ENCODE results near the gene ADGRG6.
A peak's percentile ranks its signal among the peaks of the same experiment; 100 is the strongest.

ADGRG6 gene

GRCh38 chr6:142367061-142367460 lies 65.3 kb downstream of the ADGRG6 start:
- no peak overlapping the region for H3K4me3 ChIP-seq (ENCODE audit: control insufficient read depth, low read depth, low read length)

GRCh38 chr6:142367501-142368018 lies 65.8 kb downstream of the ADGRG6 start:
- no peak for DNase-seq (ENCODE audit: low read depth)
- TF ChIP-seq, protein P1, sequence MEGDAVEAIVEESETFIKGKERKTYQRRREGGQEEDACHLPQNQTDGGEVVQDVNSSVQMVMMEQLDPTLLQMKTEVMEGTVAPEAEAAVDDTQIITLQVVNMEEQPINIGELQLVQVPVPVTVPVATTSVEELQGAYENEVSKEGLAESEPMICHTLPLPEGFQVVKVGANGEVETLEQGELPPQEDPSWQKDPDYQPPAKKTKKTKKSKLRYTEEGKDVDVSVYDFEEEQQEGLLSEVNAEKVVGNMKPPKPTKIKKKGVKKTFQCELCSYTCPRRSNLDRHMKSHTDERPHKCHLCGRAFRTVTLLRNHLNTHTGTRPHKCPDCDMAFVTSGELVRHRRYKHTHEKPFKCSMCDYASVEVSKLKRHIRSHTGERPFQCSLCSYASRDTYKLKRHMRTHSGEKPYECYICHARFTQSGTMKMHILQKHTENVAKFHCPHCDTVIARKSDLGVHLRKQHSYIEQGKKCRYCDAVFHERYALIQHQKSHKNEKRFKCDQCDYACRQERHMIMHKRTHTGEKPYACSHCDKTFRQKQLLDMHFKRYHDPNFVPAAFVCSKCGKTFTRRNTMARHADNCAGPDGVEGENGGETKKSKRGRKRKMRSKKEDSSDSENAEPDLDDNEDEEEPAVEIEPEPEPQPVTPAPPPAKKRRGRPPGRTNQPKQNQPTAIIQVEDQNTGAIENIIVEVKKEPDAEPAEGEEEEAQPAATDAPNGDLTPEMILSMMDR (conservative IDR thresholded peaks at IDR 0.05; ENCODE audit: control insufficient read depth, insufficient read depth, low read depth, low read length) = no peak
- no peak overlapping the region for H3K4me3 ChIP-seq (ENCODE audit: control insufficient read depth, low read depth, low read length)

More at GRCh38 chr6:142367061-142367460, 65.3 kb downstream of the ADGRG6 start:
- no peak for DNase-seq (ENCODE audit: low read depth)
- TF ChIP-seq, protein P1 (conservative IDR thresholded peaks at IDR 0.05; ENCODE audit: control insufficient read depth, insufficient read depth, low read depth, low read length) = no peak

GRCh38 chr6:142369266-142369665 lies 67.5 kb downstream of the ADGRG6 start:
- TF ChIP-seq, protein P1 (conservative IDR thresholded peaks at IDR 0.05; ENCODE audit: control insufficient read depth, insufficient read depth, low read depth, low read length) = no peak
- no peak overlapping the region for H3K4me3 ChIP-seq (ENCODE audit: control insufficient read depth, low read depth, low read length)
- no peak for DNase-seq (ENCODE audit: low read depth)

DNA sequence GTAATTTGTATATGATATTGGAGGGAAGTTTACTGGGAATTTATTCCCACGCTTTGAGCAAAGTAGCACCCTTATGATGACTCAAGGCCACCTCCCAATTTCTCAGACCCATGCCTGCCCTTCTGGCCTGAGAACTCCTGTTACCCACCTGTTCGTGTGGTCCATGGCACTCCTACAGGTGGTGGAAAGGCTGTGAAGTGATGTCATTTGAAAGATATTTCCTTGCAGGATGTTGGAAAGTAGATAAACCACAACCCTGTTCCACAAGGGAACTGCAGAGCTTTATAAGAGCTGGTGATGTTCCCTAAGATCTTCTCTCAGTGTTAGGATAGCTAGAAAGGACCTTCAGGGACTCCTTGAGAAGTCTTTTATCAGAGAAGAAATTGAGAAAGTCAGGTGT lies 70.5 kb downstream of the ADGRG6 start:
- TF ChIP-seq, protein P1 (conservative IDR thresholded peaks at IDR 0.05; ENCODE audit: control insufficient read depth, insufficient read depth, low read depth, low read length) = no peak
- DNase-seq (ENCODE audit: low read depth) = peak; percentile 7
- H3K4me3 ChIP-seq (ENCODE audit: control insufficient read depth, low read depth, low read length) = no peak overlapping the region

GRCh38 chr6:142373268-142374090 lies 71.7 kb downstream of the ADGRG6 start:
- TF ChIP-seq, protein P1 (conservative IDR thresholded peaks at IDR 0.05; ENCODE audit: control insufficient read depth, insufficient read depth, low read depth, low read length) = no peak
- no peak for DNase-seq (ENCODE audit: low read depth)
- H3K4me3 ChIP-seq (ENCODE audit: control insufficient read depth, low read depth, low read length) = no peak overlapping the region

GRCh38 chr6:142374091-142374770 lies 72.4 kb downstream of the ADGRG6 start:
- TF ChIP-seq, protein P1 (conservative IDR thresholded peaks at IDR 0.05; ENCODE audit: control insufficient read depth, insufficient read depth, low read depth, low read length) = no peak
- H3K4me3 ChIP-seq (ENCODE audit: control insufficient read depth, low read depth, low read length) = no peak overlapping the region

More at GRCh38 chr6:142374091-142374770, 72.4 kb downstream of the ADGRG6 start:
- DNase-seq (ENCODE audit: low read depth) = no peak
